Tibial nerve (tissue), 3 donors: Measurements from ENCODE around the gene SIGLEC12.

Experiments
- CTCF ChIP-seq, 5 experiments: fragments of 200-600 bp in 3 of 5; fragments of 450-650 bp in 2 of 5; sonication (generic) in 3 of 5; IDR thresholded peaks; one replicate each; pipeline ENCODE4 v1.5.1; 2016 to 2019; ENCODE audit warnings: antibody characterized with exemption in 5 of 5, mild to moderate bottlenecking in 3 of 5, moderate library complexity in 2 of 5
- POLR2A ChIP-seq, 2 donors: fragments of 450-650 bp; IDR thresholded peaks; one replicate each; pipeline ENCODE4 v1.6.1; 2017; ENCODE audit warnings: antibody characterized with exemption in 2 of 2, mild to moderate bottlenecking in 2 of 2, moderate library complexity in 2 of 2

DNA sequence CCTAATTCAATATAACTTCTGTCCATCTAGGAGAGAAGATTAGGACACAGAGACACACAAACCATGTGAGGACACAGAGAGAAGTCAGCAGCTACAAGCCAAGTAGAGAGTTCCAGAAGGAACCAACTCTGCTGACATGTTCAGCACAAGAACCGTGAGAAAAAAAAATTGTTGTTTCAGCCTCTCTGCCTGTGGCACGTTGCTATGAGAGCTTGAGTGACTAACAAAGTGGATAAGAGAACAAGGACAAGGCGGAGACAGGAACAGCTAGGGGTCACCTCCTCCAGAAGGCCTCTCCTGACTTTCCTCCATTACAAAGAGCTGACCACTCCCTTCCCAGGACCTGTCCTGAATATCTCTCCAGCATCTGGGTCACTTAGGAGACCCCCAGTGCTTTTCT is 5.6 kb upstream of the SIGLEC12 start:
- TF ChIP-seq POLR2A (IDR thresholded peaks at IDR 0.05) (no peak), CTCF (IDR thresholded peaks at IDR 0.05) (no peak)
